Activated T-cell treated with anti-CD3 and anti-CD28 coated beads for 4 hours (primary cell): ENCODE data around the gene PPWD1.

Experiments used
- DNase-seq: peaks from one replicate; pipeline ENCODE4 v3.0.0-alpha.2; 2020

Gene PPWD1

GRCh38 chr5:65624025-65624570 lies 61.0 kb downstream of the PPWD1 start, which contains the start of gene TRIM23:
Gene TRIM23 (minus strand): TSS chr5:65624333. CDS start chr5:65624274, 59 bp downstream.
- DNase-seq, result peak; percentile 83

GRCh38 chr5:65624571-65625555 lies 61.8 kb downstream of the PPWD1 start, which contains the start of the genes SHLD3 and TRAPPC13:
Gene SHLD3 (plus strand): TSS chr5:65625027. CDS start chr5:65629588, 4,561 bp downstream.
Gene TRAPPC13 (plus strand): TSS chr5:65625027. CDS start chr5:65625061, 34 bp downstream.
- DNase-seq, result peak; percentile 70

GRCh38 chr5:65625743-65626142 lies 62.6 kb downstream of the PPWD1 start:
- no peak for DNase-seq

- DNase-seq, result no peak
These were observed 67.9 kb downstream of the PPWD1 start for GRCh38 chr5:65630981-65631380.
